Anterior cingulate cortex (tissue), 58 donors: ENCODE results near the gene TNFRSF13B.
A peak's percentile ranks its signal among the peaks of the same experiment; 100 is the strongest.
"Not testable (repeated sequence)": the region's sequence is repeated elsewhere in the genome, so short reads cannot be mapped to it uniquely, and the experiment has no call there.

Experiments
- DNase-seq, 58 donors: peaks; one replicate each; lab custom pipeline; 2025; lab: John Stamatoyannopoulos, UW

TNFRSF13B gene

DNA sequence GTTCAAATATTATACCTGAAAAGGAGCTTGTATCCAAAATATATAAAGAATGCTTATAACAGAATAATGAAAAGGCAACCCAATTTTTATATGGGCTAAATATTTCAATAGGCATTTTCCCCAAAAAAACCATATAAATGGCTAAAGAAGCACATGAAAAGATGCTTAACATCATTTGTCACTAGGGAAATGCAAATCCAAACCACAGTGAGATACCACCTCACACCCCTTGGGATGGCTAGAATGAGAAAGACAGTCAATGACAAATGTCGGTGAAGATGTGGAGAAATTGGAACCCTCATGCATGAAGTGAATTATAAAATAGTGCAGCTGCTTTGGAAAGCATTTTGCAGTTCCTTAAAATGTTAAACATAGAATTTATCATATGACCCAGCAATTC lies 3.1 kb downstream of the TNFRSF13B start:
- DNase-seq, result no peak

DNA sequence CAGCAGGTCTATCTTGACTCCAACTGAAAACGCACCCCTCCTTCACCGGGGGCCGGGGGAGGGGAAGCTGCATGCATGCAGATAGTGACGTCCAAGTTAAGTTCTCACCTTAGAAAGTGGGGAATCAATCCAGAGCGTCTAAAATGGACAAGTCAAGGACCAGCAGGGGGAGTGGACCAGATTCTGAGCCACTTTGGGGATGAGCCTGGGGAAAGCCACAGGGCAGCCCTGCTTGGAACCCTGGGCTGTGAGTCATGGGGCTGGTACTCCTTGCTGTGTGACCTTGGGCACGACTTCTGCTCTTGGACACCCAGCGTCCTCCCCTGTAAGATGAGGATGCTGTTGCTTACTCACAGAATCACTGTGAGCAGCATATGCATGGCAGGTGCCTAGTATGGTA lies 9.1 kb downstream of the TNFRSF13B start:
- DNase-seq, result no peak

DNA sequence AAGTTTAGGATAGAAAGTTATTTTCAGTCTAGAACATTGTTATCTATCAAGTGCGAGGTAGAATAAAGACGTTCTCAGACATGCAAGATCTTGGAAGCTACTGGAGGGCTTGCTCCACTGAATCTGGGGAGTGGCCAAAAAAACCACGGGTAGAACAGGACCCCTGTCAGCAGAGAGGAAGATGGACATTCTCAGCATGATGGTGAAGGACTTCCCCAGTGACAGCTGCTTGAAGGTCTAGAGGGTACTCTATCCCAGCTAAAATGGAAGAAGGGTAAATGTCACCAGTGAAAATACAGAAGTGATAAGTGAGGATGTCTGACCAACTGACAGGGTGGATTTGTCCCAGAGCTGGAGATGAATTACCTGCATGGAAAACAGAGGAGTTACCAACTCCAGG lies 10.1 kb downstream of the TNFRSF13B start:
- no peak for DNase-seq

DNA sequence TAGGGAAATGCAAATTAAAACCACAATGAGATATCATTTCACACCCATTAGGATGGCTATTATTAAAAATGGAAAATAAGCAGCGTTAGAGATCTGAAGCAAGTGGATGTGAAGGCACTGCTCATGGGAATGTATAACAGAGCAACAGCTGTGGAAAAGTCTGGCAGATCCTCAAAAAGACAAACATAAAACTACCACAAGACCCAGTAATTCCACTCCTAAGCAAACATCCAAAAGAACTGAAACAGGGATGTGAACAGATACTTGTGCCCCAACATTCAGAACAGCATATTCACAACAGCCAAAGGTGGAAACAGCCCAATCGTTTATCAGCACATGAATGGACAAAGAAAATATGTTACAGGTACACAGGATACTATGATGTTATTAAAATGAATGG lies 10.9 kb downstream of the TNFRSF13B start:
- not testable (repeated sequence) for DNase-seq

DNA sequence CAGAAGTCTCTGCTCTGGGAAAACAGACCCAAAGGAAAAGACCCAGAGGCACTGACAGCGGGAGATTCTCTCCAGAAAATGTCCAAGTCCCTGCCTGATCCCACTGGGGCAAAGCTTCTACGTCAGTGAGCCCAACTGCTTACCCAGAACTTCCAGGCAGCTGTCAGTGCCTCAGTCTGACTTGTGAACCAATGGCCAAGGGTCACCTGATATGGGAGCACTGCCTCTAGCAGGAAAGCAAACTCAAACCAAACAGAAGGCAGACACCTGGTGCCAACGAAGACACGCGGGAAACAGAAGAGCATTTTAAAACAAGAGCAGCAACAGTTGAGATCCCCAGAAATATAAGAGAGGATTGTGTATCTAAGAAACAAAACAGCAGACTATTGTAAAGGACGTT lies 16.9 kb downstream of the TNFRSF13B start:
- peak in 3 of 58 donors; percentile 19 to 40 (median 32) for DNase-seq

DNA sequence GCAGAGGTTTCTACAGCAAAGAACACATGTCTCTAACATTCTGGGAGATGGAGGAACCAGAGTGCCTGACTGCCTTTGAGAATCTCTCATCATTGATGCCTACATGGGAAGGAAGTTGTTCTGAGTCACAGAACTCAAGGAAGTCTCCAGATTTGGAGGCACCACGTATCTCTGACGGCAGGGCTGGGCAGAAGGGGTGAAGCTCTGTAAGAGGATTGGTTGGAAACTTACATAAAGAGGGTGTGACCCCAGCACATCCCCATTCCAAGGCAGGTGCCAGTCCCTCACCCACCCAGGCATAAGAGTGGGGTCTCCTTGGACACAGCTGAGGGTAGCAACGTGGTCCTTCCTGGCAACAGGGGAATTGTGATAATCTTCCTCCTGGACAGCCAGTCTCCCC lies 17.4 kb downstream of the TNFRSF13B start:
- no peak for DNase-seq

DNA sequence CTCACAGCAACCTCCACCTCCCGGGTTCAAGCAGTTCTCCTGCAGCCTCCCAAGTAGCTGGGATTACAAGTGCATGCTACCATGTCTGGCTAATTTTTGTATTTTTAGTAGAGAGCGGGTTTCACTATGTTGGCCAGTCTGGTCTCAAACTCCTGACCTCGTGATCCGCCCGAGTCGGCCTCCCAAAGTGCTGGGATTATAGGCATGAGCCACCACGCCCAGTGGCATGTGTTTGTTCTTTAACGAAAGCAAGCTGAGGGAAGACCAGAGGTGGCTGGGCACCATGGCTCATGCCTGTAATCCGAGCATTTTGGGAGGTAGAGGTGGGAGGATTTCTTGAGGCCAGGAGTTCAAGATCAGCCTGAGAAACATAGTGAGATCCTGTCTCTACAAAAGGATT lies 18.1 kb downstream of the TNFRSF13B start:
- no peak for DNase-seq

DNA sequence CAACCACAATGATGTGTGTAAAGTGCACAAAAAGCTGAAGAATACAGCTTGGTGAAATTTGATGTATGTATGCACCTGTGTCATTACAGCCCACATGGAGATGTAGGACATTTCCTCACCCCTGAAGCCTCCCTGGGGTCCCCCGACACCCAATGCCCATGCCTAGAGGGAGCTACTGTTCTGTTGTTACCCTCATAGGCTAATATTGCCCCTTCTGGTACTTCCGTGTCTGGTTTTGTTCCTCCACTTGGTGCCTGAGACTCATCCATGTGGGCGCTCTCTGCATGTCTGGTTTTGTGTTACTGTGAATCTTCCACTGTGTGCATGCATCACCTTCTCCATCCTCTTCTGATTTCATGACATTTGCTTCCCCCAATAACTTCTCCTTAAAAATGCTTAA lies 18.6 kb downstream of the TNFRSF13B start:
- no peak for DNase-seq

DNA sequence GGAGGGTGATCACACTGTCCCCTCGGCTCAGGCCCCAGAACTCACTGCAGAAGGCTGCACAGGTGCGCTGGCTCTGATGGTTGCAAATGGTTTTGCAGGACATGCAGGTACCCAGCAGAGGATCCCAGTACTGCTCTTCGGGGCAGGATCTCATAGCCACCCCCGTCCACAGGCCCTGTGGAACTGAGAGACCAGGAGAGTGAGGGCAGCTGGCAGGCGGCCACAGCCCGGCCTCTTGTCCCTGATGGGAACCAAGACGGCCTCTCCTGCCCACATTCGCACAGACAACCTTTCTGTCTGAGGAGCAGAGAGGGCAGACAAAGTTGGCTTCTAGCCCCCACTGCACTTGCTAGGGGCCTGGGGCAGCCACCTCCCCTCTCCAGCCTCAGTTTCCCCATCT lies 19.5 kb downstream of the TNFRSF13B start:
- no peak for DNase-seq

DNA sequence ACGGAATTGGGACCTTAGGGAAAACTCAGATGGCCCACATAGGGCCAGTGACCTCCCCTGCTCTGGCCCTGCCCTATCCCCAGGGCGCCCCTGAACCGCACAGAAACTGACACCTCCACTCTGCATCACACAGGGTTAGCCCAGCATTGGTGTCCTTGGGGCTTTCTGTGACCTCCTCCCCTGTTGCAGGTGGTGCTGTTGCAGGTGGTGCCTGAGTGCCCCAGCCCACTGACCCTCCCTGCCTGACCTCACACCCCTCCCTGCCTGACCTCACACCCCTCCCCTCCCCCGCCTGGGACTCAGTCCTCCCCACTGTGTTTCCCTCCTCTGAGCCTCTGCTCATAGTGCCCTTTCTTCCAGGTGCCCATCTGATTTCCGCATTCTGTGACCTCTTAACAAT lies 21.4 kb downstream of the TNFRSF13B start:
- no peak for DNase-seq

DNA sequence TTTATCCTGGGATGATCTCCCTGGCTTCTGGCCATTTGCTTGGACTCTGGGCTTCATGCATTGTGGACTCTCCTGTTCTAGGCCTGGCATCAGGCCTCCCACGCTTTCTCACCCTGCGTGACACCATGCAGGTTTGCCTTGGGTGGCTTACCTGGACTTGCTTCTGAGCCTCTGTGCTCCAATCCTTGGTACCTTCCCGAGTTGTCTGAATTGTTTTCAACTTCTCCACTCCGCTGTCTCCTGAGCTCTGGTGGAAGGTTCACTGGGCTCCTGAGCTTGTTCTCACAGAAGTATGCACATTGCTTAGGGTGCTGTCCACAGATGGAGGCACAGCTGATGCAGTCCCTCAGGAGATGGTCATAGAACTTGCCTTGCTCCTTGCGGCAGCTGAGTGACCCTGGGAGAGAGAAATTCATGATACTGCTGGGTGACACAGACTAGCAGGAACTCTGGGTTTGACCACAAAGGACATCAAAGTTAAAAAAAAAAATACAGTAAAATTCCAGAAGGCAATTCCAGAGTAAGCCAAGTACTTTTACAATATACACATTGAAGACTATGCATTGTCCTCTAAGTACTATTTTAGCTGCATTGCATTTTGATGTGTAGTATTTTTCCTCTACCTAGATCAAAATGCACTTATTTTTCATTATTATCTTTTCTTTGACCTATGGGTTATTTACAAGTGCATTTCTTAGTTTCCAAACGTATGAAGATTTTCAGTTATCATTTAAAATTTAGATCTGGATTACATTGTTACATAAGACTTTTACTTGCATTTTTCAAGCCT lies 23.1 kb downstream of the TNFRSF13B start:
- no peak for DNase-seq

DNA sequence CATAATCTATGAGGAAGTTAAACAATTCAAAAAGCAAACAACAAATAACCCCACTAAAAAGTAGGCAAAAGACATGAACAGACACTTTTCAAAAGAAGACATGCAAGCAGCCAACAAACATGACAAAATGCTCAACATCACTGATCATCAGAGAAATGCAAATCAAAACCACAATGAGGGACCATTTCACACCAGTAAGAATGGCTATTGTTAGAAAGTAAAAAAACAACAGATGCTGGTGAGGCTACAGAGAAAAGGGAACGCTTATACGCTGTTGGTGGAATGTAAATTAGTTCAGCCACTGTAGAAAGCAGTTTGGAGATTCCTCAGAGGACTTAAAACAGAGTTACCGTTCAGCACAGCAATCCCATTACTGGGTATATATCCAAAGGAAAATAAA lies 24.4 kb downstream of the TNFRSF13B start:
- peak in 1 of 58 donors; percentile 61 for DNase-seq

DNA sequence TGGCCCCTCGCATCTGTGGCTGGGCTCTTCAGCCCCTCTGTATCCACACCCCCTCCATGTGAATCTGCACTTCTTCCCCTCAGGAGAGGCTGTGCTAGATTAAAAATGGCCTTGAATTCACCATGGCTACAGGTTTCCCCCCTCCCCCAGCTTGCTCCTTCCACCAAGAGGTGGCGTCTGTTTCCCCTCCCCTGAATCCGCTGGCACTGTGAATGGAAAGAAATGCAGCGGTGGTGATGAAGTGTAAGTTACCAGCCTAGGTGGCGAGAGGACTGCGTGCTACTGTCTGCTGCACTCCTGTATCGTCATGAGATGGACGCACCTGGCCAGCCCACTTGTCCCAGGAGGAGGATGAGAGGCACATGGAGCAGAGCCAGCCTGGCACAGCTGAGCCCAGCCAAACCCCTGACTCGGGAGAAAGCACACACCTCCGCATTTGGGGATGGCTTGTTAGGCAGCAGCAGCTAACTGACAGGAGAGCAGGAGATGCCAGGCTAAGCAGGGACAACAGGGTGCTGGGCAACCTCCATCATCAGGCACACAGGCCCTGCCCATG lies 26.2 kb downstream of the TNFRSF13B start:
- DNase-seq, result no peak

DNA sequence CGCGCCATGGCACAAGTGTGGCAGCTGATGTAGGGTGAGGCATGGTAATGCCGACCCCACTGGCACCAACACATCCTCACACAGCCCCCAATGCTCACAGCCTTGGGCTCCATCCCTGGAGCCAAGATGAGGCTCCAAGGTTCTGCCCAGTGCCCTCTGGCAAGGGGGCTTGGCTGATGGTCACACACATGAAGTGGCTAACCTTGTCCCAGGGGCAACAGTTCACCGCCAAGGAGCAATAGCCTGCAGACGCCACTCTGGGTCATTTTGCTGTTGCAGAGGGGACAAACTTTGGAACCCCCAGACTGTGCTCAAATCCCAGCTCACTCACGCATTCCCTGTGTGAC lies 26.8 kb downstream of the TNFRSF13B start:
- no peak for DNase-seq

DNA sequence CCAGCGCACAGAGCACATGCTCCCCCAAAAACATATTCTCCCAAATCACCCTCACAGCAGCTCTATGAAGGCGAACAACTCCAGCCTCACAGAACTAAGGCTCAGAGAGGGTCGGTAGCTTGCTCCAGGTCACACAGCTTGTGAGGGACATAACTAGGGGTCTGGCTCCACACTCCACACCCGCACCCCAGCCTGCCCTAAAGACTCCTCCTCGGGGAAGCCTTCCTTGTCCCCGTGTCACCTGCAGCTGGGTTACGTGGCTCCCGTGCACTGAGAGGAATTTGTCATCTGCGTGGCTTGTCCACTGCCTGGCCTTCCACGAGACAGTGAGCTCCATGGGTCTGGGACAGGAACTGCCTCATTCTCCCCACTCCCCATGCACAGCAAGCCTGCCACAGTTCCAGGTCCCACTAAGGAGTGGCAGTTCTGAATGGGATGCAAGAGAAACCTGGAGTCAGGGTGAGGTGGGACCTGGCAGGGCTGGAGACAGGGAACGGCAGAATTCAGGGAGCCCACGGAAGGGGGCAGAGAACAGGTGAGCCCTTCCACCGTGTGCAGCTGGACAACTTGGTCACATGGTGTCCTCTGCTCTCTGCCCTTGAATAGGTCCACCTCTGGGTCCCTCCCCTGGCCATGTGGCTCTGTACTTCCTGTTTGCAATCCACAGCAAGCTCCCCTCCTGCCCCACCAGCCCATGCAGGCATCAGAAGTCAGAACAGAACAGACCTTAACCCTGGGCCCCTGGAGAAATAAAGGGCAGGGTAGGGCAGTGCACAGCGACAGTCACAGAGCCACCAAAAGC lies 27.4 kb downstream of the TNFRSF13B start:
- DNase-seq, result no peak

DNA sequence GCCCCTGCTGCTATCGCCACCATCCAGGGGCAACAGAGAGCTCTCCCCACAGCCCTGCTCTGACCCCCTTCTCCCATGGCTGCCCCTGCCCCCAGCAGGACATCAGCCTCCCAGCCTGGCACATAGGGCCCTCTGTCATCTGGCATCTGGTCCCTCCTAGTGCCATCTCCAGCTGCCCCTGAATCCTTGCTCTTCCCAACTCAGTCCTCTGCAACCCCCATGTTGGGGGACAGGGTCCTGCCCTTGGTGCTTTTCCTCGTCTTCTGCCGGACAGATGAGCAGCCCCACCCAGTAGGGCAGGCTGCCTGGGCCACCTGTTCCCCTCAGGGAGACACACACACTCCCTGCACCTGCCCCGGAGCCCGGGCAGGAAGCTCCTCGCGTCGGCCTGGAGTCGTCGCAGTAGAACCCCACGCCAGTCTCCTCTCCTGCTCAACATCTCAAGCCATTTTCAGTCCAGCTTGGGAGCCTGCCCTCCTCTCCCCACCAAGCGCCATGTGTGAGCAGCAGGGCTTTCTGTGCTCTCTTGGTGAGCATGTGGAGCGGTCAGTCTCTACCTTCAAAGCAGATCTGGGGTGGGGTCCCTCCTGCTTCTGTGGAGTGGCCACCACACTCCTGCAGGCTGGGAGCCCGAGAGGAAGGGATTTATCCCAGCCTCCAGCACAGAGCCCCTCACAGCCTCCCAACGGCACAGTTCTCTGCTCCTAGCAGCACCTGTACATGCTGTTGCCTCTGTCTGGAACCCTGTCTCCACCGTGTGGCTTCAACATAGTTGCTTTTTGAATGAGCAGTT lies 28.2 kb downstream of the TNFRSF13B start:
- DNase-seq, result no peak

DNA sequence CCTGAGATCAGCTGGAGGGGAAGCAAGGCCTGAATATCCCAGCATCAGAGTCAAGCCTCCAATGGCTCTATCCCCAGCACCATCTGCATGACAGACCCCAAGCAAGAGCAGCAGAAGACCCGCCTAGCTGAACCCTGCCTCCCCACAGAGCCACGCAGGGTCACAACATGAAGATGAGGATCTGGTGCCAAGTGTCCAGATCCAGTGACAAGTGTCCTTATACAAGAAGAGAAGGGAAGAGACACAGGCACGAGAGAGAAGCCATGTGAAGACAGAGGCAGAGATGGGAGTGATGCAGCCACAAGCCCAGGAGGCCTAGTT lies 28.9 kb downstream of the TNFRSF13B start:
- DNase-seq, result no peak

DNA sequence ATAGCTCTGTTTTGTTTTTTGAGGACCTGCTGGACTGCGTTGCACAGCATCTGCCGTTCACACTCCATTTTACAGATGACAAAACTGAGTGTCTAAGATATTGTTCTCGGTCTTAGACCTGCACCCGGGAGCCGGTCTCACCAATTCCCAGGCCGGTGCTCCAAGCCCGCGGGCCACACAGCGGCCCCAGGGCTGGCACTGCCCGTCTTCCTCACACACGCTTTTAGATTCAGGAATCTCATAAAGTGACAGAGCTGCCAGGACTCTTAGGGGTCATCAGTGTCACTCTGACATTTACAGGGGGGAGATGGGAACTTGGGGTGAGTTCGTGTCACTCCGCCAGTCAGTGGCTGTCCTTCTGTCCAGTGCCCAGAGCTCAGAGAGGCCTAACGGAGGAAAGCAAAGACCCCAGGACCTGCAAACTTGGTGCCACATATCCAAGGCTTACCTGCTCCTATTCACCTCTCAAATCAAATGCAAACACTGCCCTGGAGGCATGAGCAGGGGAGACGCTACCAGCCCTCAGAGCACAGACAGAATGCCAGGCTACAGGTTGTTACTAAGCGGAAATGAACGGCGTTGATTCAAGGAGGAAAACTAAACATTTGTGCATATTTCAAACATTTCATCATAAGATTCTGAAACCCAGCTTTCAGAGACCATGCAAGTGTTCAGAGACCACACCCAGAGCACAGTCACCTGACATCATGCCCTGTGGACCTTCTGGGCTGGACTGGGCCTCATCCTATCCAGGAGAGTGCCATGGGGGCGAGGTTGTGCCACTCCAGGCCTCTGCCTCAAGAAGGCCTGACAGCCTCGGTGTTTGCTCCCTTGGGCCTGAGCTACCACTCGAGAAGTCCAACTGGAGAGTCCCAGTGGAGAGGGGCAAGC lies 29.5 kb downstream of the TNFRSF13B start:
- DNase-seq, result no peak

DNA sequence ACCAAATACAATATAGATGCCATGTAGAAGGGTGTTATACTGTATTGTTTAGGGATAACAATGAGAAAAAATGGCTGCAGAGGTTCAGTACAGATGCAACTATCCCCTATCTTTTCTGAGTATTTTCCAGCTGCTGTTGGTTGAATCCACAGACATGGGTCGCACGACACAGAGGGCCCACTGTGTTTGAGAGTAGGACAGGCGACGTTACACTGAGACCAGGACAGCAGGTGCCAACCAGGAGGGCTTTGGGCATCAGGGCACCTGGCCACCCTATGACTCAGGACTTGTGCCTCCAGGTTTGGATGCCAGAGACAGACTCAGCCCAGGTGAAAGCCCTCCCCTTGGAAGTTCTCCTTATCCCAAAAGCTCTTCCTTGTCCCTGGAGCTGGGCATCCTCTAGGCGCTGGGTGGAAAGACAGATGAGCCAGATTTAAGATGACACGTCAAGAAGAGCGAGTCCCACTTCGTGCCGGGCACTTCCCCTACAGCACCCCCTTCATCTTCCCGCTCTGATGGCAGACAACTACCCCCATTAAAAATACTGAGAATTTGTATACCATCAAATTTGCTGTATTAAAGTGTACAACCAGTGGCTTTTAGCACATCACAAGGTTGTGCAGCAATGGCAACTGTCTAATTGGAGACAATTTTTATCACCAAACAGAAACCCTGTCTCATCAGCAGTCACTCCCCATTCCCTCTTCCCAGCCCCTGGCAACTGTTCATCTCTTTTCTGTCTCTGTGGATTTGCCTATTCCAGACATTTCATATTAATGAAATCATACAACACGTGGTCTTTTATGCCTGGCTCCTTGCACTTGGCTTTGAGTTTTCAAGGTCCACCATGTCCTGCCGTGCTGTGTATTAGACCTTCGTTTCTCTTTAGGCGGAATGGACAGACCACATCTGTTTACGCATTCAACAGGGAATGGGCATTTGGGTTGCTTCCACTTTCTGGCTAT lies 30.6 kb downstream of the TNFRSF13B start:
- no peak for DNase-seq
